ENCODE measurements around the gene SLC39A11.

- TF ChIP-seq, protein P1, sequence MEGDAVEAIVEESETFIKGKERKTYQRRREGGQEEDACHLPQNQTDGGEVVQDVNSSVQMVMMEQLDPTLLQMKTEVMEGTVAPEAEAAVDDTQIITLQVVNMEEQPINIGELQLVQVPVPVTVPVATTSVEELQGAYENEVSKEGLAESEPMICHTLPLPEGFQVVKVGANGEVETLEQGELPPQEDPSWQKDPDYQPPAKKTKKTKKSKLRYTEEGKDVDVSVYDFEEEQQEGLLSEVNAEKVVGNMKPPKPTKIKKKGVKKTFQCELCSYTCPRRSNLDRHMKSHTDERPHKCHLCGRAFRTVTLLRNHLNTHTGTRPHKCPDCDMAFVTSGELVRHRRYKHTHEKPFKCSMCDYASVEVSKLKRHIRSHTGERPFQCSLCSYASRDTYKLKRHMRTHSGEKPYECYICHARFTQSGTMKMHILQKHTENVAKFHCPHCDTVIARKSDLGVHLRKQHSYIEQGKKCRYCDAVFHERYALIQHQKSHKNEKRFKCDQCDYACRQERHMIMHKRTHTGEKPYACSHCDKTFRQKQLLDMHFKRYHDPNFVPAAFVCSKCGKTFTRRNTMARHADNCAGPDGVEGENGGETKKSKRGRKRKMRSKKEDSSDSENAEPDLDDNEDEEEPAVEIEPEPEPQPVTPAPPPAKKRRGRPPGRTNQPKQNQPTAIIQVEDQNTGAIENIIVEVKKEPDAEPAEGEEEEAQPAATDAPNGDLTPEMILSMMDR (IDR thresholded peaks at IDR 0.05; ENCODE audit: low read length): no peak
- TF ChIP-seq EZH2 (optimal IDR thresholded peaks at IDR 0.05; ENCODE audit: low read depth, low read length): no peak
Measured at GRCh38 chr17:72737151-72737690, 355.3 kb downstream of the SLC39A11 start.

All from MM.1S (cell line).